Measurements from ENCODE around the gene CACNA2D3. TPM values are rescaled to one million over a fixed set of nuclear protein-coding genes. Genes with fewer than 3 reads are reported as not detected.

The CACNA2D3 gene
- total RNA-seq, 1 donor from 2014 or later: 1.3 TPM

GRCh38 chr3:54875596-54876268, 753.4 kb downstream of the CACNA2D3 start:
- no peak for DNase-seq (ENCODE audit: low read depth)
- TF ChIP-seq CTCF (conservative IDR thresholded peaks at IDR 0.05; ENCODE audit: low read depth, low read length): no peak

GRCh38 chr3:54876694-54877093, 754.3 kb downstream of the CACNA2D3 start:
- DNase-seq (ENCODE audit: low read depth): no peak
- TF ChIP-seq CTCF (conservative IDR thresholded peaks at IDR 0.05; ENCODE audit: low read depth, low read length): no peak
- no peak overlapping the region for H3K4me3 ChIP-seq (ENCODE audit: low read depth, low read length)

More at GRCh38 chr3:54875596-54876268, 753.4 kb downstream of the CACNA2D3 start:
- H3K4me3 ChIP-seq (ENCODE audit: low read depth, low read length): no peak overlapping the region

GRCh38 chr3:54877730-54878129, 755.4 kb downstream of the CACNA2D3 start:
- no peak for DNase-seq (ENCODE audit: low read depth)
- H3K4me3 ChIP-seq (ENCODE audit: low read depth, low read length): no peak overlapping the region
- no peak for TF ChIP-seq CTCF (conservative IDR thresholded peaks at IDR 0.05; ENCODE audit: low read depth, low read length)

GRCh38 chr3:54878145-54878544, 755.8 kb downstream of the CACNA2D3 start:
- H3K4me3 ChIP-seq (ENCODE audit: low read depth, low read length): no peak overlapping the region
- no peak for DNase-seq (ENCODE audit: low read depth)

GRCh38 chr3:54882129-54882833, 759.9 kb downstream of the CACNA2D3 start:
- peak; percentile 49 for DNase-seq (ENCODE audit: low read depth)
- H3K4me3 ChIP-seq (ENCODE audit: low read depth, low read length): no peak overlapping the region
- no peak for TF ChIP-seq CTCF (conservative IDR thresholded peaks at IDR 0.05; ENCODE audit: low read depth, low read length)

More at GRCh38 chr3:54878145-54878544, 755.8 kb downstream of the CACNA2D3 start:
- TF ChIP-seq CTCF (conservative IDR thresholded peaks at IDR 0.05; ENCODE audit: low read depth, low read length): no peak

GRCh38 chr3:54888162-54888561, 765.8 kb downstream of the CACNA2D3 start:
- no peak for TF ChIP-seq CTCF (conservative IDR thresholded peaks at IDR 0.05; ENCODE audit: low read depth, low read length)
- DNase-seq (ENCODE audit: low read depth): no peak
- no peak overlapping the region for H3K4me3 ChIP-seq (ENCODE audit: low read depth, low read length)

Measured in epithelial cell of proximal tubule (primary cell).